ENCODE measurements around the gene FARP1.

FARP1 gene

DNA sequence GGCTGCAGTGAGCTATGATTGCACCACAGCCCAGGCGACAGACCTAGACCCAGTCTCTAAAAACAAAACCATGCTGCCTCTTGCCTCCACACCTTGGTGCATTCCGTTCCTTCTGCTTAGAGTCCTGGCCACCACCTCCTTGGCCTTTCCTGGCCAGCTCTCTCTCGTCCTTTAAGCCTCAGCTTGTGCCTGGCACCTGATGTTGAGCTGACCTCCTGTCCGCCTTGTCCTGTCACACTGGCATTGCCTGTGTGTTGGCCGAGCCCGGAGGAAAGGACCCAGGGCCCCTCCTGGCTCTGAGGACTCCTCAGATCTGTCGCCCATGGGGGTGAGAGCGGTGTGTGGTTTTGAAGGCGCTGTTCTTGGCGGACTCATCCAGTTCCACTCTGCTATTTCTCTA lies 290.8 kb downstream of the FARP1 start:
- DNase-seq: no peak

GRCh38 chr13:98434060-98434459 lies 291.2 kb downstream of the FARP1 start:
- no peak for DNase-seq

- no peak for DNase-seq
Observed at GRCh38 chr13:98435376-98435775, 292.5 kb downstream of the FARP1 start.

GRCh38 chr13:98436233-98436910 lies 293.5 kb downstream of the FARP1 start:
- DNase-seq: no peak

- DNase-seq: no peak
Observed at GRCh38 chr13:98438246-98439125, 295.6 kb downstream of the FARP1 start.

- no peak for DNase-seq
Observed at GRCh38 chr13:98439126-98439828, 296.4 kb downstream of the FARP1 start.

DNA sequence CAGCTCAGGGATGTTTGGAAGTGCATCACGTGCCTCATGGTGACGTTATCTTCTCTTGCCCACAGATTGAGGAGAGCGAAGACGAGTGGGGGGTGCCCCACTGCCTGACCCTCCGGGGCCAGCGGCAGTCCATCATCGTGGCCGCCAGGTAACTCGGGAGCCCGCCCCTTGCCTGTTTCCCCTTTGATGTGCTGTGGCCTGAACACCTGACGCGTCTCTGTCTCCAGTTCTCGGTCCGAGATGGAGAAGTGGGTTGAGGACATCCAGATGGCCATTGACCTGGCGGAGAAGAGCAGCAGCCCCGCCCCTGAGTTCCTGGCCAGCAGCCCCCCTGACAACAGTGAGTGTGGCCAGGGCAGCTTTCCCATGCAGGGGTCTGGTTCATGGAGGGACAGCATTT lies 297.0 kb downstream of the FARP1 start:
- no peak for DNase-seq

DNA sequence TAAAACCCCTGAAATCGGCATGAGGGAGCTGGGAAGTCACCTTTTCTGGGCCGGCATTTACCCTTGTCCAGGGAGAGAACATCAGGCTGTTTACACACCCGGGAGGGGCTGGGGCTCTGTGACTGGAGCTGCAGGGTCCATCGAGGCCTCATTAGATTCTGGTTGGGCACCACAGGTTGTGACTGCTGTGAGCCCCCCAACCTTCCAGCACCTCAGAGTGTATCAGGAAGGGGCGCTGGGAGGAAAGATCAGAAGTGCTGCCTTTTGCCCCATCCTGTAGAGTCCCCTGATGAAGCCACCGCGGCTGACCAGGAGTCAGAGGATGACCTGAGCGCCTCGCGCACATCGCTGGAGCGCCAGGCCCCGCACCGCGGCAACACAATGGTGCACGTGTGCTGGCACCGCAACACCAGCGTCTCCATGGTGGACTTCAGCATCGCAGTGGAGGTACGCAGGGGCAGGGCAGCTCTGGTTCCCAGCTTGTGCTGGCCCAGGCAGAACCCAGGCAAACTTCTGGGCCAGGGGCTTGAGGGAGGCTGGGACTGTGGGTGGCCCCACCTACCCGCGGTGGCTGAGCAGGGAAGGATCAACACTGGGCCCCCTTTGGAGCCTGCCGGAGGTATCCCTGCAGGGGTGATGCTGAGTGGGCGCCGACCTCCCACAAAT lies 297.6 kb downstream of the FARP1 start:
- DNase-seq: no peak

GRCh38 chr13:98441056-98441676 lies 298.3 kb downstream of the FARP1 start:
- DNase-seq: no peak

DNA sequence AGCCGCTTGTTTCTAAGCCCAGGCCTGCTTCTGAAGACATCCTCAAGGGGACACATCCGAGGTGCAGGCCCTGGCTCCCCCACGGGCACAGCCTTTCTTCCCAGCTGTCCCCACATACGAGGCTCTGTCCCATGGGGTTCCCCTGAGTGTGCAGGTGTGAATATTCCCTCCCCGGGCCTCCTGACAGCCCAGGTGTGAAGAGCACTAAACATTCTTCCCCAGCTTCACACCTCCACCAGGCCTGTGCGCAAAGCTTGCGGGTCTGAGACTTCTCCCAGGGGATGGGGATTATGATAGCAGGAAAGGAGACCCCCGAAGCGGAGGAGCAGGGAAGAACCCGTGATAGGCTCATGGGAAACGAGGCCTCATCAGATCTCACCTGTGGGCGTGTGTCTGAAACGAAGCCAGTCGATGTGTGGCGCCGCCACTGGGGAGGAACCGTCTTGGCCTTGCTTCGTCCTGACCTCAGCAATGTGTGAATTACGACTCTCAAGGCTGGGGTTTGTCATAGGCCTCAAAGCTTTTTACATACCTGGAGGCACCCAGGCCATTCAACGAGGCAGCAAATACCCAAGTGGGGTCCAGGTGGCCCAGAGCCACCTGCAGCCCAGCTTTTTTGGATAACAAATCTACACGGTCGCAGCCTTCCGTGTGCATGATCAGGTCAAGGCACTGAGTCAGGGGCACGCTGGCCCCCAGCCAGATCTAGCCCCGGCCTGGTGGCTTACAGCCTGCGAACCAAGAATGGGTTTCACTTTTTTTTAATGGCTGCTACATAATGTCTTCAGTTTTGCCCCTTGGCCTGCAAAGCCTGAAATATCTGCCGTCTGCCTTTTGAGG lies 299.7 kb downstream of the FARP1 start:
- no peak for DNase-seq

GRCh38 chr13:98443329-98443728 lies 300.4 kb downstream of the FARP1 start:
- DNase-seq: no peak

DNA sequence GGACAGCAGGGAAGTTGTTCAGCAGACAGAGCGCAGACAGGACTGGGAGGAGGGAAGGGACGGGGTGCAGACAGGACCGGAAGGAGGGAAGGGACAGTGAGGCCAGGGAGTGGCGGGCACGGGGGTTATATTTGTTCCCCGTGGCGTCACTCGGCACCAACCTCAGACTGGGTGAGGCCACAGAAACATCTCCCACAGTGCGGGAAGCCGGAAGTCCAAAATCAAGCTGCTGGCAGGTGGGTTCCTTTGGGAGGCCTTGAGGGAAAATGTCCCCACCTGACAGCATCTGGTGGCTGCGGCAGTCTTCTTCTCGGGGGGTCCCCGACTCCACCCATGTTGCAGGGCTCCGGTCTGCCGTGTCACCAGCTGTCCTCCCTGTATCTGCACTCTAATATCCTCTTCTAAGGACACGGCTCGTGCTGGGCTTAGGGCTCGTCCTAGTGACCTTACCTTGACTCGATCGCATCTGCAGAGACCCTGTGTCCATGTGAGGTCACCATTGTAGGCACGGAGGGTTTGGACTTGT lies 301.0 kb downstream of the FARP1 start:
- no peak for DNase-seq

- DNase-seq: no peak
Observed at GRCh38 chr13:98444381-98444780, 301.5 kb downstream of the FARP1 start.

- DNase-seq: peak; percentile 85
Observed at GRCh38 chr13:98445340-98446233, 302.7 kb downstream of the FARP1 start.

- DNase-seq: no peak
Observed at GRCh38 chr13:98446234-98446621, 303.3 kb downstream of the FARP1 start.

GRCh38 chr13:98447130-98447529 lies 304.2 kb downstream of the FARP1 start:
- DNase-seq: no peak

GRCh38 chr13:98447881-98448641 lies 305.2 kb downstream of the FARP1 start:
- peak; percentile 52 for DNase-seq

DNA sequence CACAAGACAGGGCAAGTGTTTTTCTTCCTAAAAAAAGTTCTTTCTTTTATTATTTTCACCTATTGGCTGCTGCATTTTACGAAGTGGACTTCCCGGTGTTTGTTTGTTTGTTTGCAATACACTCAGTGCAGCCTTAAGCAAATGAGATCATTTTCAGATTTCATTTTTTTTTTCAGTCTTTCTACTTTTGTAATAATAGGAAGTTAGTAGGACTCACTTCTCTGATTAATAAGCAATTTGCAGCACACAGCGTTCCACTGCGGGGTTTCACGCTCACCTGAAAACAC lies 305.7 kb downstream of the FARP1 start:
- no peak for DNase-seq

DNA sequence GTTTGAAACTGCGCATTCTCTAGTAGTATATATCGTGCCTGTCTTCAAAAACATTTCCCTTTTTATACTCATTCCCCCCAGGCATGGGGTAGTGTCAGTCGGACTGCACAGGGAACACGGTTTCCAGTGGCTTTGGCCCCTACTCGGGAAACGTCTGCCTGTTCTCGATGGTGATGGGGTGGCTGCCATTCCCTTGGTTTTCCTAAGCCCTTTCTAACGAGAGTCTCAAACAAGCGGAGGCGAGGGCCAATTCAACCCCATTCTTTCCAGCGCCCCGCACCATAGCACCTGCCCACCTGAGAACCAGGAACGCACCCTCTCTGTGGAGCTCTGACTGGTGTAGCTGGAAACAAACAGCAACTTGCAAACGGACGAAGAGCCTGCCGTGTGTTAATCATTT lies 306.4 kb downstream of the FARP1 start:
- no peak for DNase-seq

- DNase-seq: no peak
Observed at GRCh38 chr13:98450026-98450425, 307.1 kb downstream of the FARP1 start.
